ENCODE measurements around the gene TSPAN1.

Gene TSPAN1

GRCh38 chr1:46188295-46189030, 13.6 kb downstream of the TSPAN1 start:
- DNase-seq, result no peak

GRCh38 chr1:46190539-46190938, 15.7 kb downstream of the TSPAN1 start:
- no peak for DNase-seq

- no peak for DNase-seq
Observed at GRCh38 chr1:46191033-46191701, 16.3 kb downstream of the TSPAN1 start.

- DNase-seq, result no peak
Observed at GRCh38 chr1:46192171-46192570, 17.3 kb downstream of the TSPAN1 start.

- no peak for DNase-seq
Observed at GRCh38 chr1:46193285-46193684, 18.4 kb downstream of the TSPAN1 start.

GRCh38 chr1:46193984-46194570, 19.2 kb downstream of the TSPAN1 start:
- no peak for DNase-seq

GRCh38 chr1:46194641-46195193, 19.8 kb downstream of the TSPAN1 start:
- DNase-seq, result no peak

- DNase-seq, result no peak
Observed at GRCh38 chr1:46196609-46197008, 21.7 kb downstream of the TSPAN1 start.

GRCh38 chr1:46197560-46197963, 22.7 kb downstream of the TSPAN1 start:
- DNase-seq, result no peak

- peak; percentile 72 for DNase-seq
Observed at GRCh38 chr1:46197964-46198811, 23.3 kb downstream of the TSPAN1 start, which contains the start of gene POMGNT1. TSS of gene POMGNT1 (minus strand) at chr1:46198434. CDS start at chr1:46197821, 613 bp downstream.

GRCh38 chr1:46199233-46199749, 24.4 kb downstream of the TSPAN1 start:
- DNase-seq, result no peak

GRCh38 chr1:46203738-46204405, 29.0 kb downstream of the TSPAN1 start:
- no peak for DNase-seq

- no peak for DNase-seq
Observed at GRCh38 chr1:46204406-46204742, 29.5 kb downstream of the TSPAN1 start.

- DNase-seq, result no peak
Observed at GRCh38 chr1:46205141-46205540, 30.3 kb downstream of the TSPAN1 start.

GRCh38 chr1:46205791-46206190, 30.9 kb downstream of the TSPAN1 start:
- DNase-seq, result no peak

GRCh38 chr1:46206399-46206798, 31.5 kb downstream of the TSPAN1 start:
- no peak for DNase-seq

GRCh38 chr1:46210561-46210960, 35.7 kb downstream of the TSPAN1 start:
- no peak for DNase-seq

GRCh38 chr1:46211051-46211450, 36.2 kb downstream of the TSPAN1 start:
- peak; percentile 50 for DNase-seq

GRCh38 chr1:46215504-46215903, 40.6 kb downstream of the TSPAN1 start:
- DNase-seq, result no peak

GRCh38 chr1:46218443-46218842, 43.6 kb downstream of the TSPAN1 start:
- DNase-seq, result no peak

GRCh38 chr1:46219551-46220520, 44.9 kb downstream of the TSPAN1 start:
- peak; percentile 70 for DNase-seq
